ENCODE measurements around the gene ZBTB7C.
"Not testable (repeated sequence)": the region's sequence is repeated elsewhere in the genome, so short reads cannot be mapped to it uniquely, and the experiment has no call there.

Gene ZBTB7C

DNA sequence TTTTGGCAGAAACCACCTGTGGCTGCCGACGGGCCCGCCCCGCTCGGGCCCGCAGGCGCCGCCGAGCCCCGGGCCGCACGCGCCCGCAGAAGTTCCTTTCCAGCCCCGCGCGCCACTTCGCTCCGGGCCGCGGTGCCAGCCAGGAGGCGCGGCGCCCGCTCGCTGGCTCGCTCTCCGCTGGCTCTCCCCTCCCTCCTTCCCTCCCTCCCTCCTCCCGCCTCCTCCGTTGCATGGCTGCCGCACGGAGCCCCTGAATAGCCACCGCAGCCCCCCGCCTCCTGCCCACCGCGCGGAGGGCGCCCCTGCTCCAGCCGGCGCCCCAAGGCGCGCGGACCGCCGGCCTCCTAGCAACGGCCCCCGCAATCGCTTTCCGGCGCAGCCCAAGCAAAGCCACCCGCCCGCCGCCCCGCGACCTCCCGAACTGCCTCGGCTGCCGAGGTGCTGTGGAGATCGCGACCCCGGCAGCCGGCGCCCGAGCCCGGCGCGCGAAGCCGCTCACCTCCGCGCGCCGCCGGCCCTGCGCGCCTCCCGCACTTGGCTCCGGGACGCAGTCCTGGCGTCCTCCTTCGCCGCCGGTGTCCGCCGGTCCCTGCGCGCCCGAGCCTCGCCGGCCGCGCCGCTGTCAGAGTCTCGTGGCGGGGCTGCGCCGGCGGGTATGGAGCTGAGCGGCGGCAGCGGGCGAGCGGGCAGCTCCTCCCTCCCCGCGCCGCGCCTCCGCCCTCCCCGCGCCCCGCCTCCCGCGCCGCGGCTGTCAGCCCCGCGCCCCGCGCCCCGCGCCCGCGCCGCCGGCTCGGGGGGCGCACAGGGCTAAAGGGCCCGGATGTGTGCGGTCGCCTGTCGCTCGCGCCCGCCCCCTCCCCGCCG, at the start of gene ZBTB7C:
Gene ZBTB7C (minus strand): TSS at position 657 of the 864 bp plus-strand sequence.
- no peak for DNase-seq (ENCODE audit: low read depth in 2 of 2)

GRCh38 chr18:48456838-48457237, 47.7 kb upstream of the ZBTB7C start:
- no peak for DNase-seq (ENCODE audit: low read depth in 2 of 2)

DNA sequence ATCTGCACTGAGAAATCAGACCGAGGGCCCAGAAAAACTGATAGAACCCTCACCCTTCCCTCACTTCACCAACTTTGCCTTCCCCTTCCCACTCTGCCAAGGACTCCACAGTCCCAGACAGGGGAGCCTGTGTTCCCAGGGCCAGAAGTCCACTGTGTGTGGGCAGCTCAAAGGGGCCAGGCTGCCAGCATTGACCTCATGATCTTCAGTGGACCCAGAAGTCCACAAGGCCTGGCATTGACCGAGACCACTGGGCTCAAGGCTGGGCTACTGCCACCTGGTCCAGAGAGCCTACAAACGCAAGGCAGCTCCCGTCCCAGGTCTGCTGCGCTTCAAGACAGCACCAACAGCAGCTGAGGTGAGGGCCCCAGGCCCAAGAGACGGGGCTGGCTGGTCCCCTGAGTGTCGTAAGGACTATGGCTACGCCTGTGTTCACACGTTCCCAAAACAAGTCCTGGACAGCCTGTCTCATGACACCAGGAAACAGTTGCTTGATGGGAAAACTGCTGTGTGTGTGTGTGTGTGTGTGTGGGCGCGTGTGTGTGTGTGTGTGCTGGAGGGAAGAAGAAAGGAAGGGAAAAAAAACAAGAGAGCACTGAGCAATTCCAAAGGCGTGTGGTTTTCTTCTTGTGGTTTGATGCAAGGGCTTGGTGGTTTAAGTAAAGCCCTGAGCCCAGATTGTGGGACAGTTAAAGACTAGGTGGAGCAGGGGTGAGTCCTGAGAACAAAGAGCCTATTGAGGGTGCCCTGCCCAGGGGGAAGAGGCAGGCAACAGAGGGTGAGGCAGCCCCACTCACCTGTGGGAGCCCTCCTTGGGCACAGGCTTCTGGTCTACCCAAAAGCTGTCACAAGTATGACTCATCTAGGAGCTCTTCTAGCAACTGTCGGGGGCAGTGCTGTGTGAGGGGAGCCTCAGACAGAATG, 46.6 kb upstream of the ZBTB7C start:
- peak; percentile 7 to 22 for DNase-seq (ENCODE audit: low read depth in 2 of 2)

- DNase-seq (ENCODE audit: low read depth in 2 of 2) = no peak
Observed at GRCh38 chr18:48454261-48454757, 45.1 kb upstream of the ZBTB7C start.

DNA sequence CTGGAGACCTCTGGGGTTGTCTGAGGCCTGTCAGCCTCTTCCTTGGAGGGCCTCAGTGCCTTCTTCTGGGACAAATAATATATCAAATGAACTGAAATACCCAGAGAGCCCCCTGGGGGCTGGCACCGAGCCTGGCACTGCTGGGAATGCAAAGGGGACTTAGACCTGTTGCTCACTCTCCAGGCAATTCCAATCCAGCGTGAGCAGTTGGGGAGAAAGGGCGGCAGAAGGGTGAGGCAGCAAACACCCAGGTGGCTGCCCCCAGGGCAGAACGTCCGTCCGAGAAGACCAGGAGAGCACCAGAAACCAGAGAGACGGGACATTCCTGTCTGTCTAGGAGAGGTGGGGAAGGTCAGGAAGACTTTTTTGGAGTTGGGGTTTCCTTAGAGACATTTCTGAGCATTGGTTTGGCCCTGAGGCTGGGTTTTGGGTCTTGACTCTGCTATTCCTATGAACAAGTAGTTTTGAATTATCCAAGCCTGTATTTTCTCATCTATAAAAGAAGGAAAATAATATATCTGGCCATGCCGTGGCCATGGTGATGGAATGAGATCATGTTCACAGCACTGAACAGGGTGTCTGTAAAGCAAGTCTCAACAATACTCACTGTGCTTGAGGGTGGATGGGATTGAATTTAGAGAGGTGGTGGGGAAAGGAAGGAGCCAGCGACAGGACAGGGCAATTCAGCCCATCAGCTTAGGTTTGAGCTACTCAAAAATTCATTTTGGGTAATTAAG, 44.3 kb upstream of the ZBTB7C start:
- no peak for DNase-seq (ENCODE audit: low read depth in 2 of 2)

- no peak for DNase-seq (ENCODE audit: low read depth in 2 of 2)
Observed at GRCh38 chr18:48452861-48453323, 43.7 kb upstream of the ZBTB7C start.

GRCh38 chr18:48450685-48451084, 41.5 kb upstream of the ZBTB7C start:
- DNase-seq (ENCODE audit: low read depth in 2 of 2) = no peak

- DNase-seq (ENCODE audit: low read depth in 2 of 2) = peak; percentile 51 to 62
Observed at GRCh38 chr18:48446582-48447225, 37.5 kb upstream of the ZBTB7C start.

DNA sequence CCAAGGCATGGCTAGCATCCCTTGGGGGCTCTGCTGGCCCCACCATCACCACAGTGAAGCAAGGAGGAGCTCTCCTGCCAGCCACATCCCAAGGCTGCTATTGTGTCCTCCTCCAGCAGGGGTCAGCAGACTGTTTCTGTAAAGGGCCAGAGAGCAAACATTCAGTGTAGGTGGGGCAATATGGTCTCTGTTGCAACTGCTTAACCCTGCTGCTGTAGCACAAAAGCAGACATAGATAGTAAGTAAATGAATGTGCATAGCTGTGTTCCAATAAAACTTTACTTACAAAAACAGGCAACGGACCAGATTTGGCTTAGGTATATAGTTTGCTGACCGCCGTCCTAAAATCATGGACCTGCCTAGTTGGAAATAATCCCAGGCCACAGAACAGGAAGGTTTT, 36.4 kb upstream of the ZBTB7C start:
- peak; percentile 41 to 67 for DNase-seq (ENCODE audit: low read depth in 2 of 2)

GRCh38 chr18:48442761-48443160, 33.6 kb upstream of the ZBTB7C start:
- DNase-seq (ENCODE audit: low read depth in 2 of 2) = no peak

GRCh38 chr18:48441405-48441881, 32.3 kb upstream of the ZBTB7C start:
- DNase-seq (ENCODE audit: low read depth in 2 of 2) = no peak

GRCh38 chr18:48440924-48441323, 31.7 kb upstream of the ZBTB7C start:
- no peak for DNase-seq (ENCODE audit: low read depth in 2 of 2)

GRCh38 chr18:48436907-48437306, 27.7 kb upstream of the ZBTB7C start:
- no peak for DNase-seq (ENCODE audit: low read depth in 2 of 2)

DNA sequence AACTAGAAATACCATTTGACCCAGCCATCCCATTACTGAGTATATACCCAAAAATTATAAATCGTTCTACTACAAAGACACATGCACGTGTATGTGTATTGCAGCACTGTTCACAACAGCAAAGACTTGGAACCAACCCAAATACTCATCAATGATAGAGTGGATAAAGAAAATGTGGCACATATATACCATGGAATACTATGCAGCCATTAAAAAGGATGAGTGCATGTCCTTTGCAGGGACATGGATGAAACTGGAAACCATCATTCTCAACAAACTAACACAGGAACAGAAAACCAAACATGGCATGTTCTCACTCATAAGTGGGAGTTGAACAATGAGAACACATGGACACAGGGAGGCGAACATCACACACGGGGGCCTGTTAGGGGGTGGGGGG, 25.2 kb upstream of the ZBTB7C start:
- DNase-seq (ENCODE audit: low read depth in 2 of 2) = not testable (repeated sequence)

DNA sequence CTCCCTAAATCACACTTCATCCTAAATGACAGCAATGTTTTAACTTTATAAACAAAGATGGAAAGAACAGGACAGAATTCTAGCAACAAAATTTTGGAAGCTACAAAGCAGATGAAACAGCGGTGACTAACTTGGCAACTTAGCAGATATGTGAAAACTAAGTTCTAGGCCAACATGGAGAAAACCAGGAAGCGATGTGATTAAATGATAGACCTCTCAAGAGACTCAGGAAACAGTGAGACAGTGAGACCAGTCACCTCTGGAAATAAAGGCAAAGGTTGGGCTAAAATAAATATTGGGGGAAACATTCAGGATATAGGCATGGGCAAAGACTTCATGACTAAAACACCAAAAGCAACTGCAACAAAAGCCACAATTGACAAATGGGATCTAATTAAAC, 24.4 kb upstream of the ZBTB7C start:
- DNase-seq (ENCODE audit: low read depth in 2 of 2) = no peak

DNA sequence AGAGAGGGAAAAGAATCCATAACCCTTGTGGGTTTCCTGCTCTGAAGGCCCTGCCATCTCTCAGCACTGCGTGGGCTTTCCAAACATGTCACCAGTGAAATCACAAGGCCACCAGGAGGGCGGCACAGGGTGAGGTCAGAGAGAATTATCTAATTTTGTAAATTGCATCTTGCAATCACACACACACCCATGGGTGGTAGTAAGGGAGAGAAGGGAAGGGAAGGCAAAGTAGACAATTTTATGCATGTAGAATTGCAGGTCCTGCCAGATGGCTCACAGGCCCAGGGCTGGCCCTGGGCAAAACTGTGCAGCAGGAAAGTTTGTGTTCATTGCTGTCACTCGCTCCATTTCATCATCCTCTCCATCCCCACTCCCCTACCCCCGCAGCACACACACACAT, 21.0 kb upstream of the ZBTB7C start:
- DNase-seq (ENCODE audit: low read depth in 2 of 2) = no peak

- no peak for DNase-seq (ENCODE audit: low read depth in 2 of 2)
Observed at GRCh38 chr18:48428475-48429177, 19.4 kb upstream of the ZBTB7C start.

DNA sequence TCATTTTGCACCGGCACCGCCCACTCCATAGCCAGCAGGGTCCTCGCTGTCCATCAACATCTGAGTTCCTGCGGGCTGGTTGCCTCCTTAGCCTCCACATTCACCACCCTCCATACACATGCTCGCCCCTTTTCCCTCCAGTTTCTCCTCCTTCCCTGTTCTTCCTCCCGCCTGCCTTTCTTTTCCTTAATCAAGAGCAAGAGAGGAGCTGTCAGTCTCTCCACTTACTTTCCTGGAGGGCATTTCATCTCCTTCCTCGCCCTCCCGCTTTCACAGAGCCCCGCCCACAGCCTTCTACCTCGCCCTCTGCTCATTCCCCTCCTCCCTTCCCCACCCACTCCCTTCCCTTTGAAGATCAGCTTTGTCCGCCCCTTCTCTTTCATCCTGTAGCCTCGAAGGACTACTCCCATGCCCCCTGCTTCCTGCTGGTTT, 13.8 kb upstream of the ZBTB7C start:
- no peak for DNase-seq (ENCODE audit: low read depth in 2 of 2)

GRCh38 chr18:48419277-48420022, 10.3 kb upstream of the ZBTB7C start:
- no peak for DNase-seq (ENCODE audit: low read depth in 2 of 2)

Data from stimulated activated CD4-positive, alpha-beta T cell treated with anti-CD3 and anti-CD28 coated beads, Interleukin-15, amount 100 ng/mL, for 48 hours (primary cell).